Mammary epithelial cell (primary cell): ENCODE measurements around the gene OTC.

ENCODE experiments used
- EZH2 ChIP-seq: IDR thresholded peaks from 2 replicates; pipeline ENCODE4 v1.6.1; 2012; ENCODE audit warnings: low read length, inconsistent platforms, borderline replicate concordance
- TF ChIP-seq, protein P1 (sequence below), 2 donors: IDR thresholded peaks in 1 of 2; conservative IDR thresholded peaks in 1 of 2; 2 replicates each; pipeline ENCODE4 v1.5.1; 2011 to 2012; ENCODE audit warnings: inconsistent platforms in 2 of 2, low read length in 2 of 2, mild to moderate bottlenecking in 2 of 2, control low read depth in 1 of 2, low read depth in 1 of 2; ENCODE audit not compliant: insufficient read depth in 1 of 2; ENCODE audit errors: extremely low read depth in 1 of 2

- TF ChIP-seq, protein P1, sequence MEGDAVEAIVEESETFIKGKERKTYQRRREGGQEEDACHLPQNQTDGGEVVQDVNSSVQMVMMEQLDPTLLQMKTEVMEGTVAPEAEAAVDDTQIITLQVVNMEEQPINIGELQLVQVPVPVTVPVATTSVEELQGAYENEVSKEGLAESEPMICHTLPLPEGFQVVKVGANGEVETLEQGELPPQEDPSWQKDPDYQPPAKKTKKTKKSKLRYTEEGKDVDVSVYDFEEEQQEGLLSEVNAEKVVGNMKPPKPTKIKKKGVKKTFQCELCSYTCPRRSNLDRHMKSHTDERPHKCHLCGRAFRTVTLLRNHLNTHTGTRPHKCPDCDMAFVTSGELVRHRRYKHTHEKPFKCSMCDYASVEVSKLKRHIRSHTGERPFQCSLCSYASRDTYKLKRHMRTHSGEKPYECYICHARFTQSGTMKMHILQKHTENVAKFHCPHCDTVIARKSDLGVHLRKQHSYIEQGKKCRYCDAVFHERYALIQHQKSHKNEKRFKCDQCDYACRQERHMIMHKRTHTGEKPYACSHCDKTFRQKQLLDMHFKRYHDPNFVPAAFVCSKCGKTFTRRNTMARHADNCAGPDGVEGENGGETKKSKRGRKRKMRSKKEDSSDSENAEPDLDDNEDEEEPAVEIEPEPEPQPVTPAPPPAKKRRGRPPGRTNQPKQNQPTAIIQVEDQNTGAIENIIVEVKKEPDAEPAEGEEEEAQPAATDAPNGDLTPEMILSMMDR (conservative IDR thresholded peaks at IDR 0.05 in 1 of 2, IDR thresholded peaks at IDR 0.05 in 1 of 2; ENCODE audit: extremely low read depth in 1 of 2, insufficient read depth in 1 of 2, low read depth in 1 of 2, low read length in 2 of 2) = no peak
- no peak for TF ChIP-seq EZH2
These were observed 82.7 kb downstream of the OTC start for GRCh38 chrX:38435130-38435529.
